ENCODE data around the gene PPP2R3B.

GRCh38 chrX:337331-337831, 49.3 kb downstream of the PPP2R3B start:
- TF ChIP-seq CTCF (IDR thresholded peaks at IDR 0.05) (no peak), EZH2 (IDR thresholded peaks at IDR 0.05) (no peak), EZH2phosphoT487 (IDR thresholded peaks at IDR 0.05) (no peak)
